VCaP (cell line): ENCODE measurements around the gene MAML1.
"Not testable (repeated sequence)": the region's sequence is repeated elsewhere in the genome, so short reads cannot be mapped to it uniquely, and the experiment has no call there.

ENCODE experiments used
- H3K27ac ChIP-seq: fragments of 450-650 bp; 2 replicates; pipeline ENCODE4 v1.5.1; 2017
- CTCF ChIP-seq: fragments of 450-650 bp; conservative IDR thresholded peaks from 2 replicates; pipeline ENCODE4 v1.5.1; 2017; ENCODE audit warnings: mild to moderate bottlenecking, moderate library complexity

Gene MAML1

GRCh38 chr5:179778591-179778990, 46.0 kb downstream of the MAML1 start:
- TF ChIP-seq CTCF = no peak
- peak overlapping the region; percentile 76 for H3K27ac ChIP-seq

- H3K27ac ChIP-seq = no peak overlapping the region
- TF ChIP-seq CTCF = no peak
These were observed 47.2 kb downstream of the MAML1 start for GRCh38 chr5:179779826-179780225.

- no peak overlapping the region for H3K27ac ChIP-seq
- no peak for TF ChIP-seq CTCF
These were observed 47.7 kb downstream of the MAML1 start for GRCh38 chr5:179780362-179780761.

- no peak for TF ChIP-seq CTCF
- no peak overlapping the region for H3K27ac ChIP-seq
These were observed 49.2 kb downstream of the MAML1 start for GRCh38 chr5:179781846-179782245.

- H3K27ac ChIP-seq = no peak overlapping the region
- no peak for TF ChIP-seq CTCF
These were observed 50.5 kb downstream of the MAML1 start for GRCh38 chr5:179783128-179783527.

GRCh38 chr5:179786861-179787260, 54.2 kb downstream of the MAML1 start:
- H3K27ac ChIP-seq = no peak overlapping the region
- no peak for TF ChIP-seq CTCF

- no peak for TF ChIP-seq CTCF
- H3K27ac ChIP-seq = no peak overlapping the region
These were observed 55.7 kb downstream of the MAML1 start for GRCh38 chr5:179788193-179788854.

GRCh38 chr5:179789278-179789677, 56.7 kb downstream of the MAML1 start:
- H3K27ac ChIP-seq = not testable (repeated sequence)
